Lower leg skin (tissue), 4 donors: ENCODE results near the gene AKAP8L. TPM values are rescaled to one million over a fixed set of nuclear protein-coding genes. Genes with fewer than 3 reads are reported as not detected.
A peak's percentile ranks its signal among the peaks of the same experiment; 100 is the strongest.

Source experiments
- DNase-seq, 2 donors: peaks; one replicate each; pipeline ENCODE4 v3.0.0-alpha.2; 2019; ENCODE audit warnings: low spot score in 2 of 2
- H3K4me3 ChIP-seq: fragments of 200-600 bp; sonication (generic); 2 replicates; pipeline ENCODE4 v1.5.1; 2017; ENCODE audit warnings: mild to moderate bottlenecking, low read depth; ENCODE audit not compliant: poor library complexity, severe bottlenecking
- POLR2A ChIP-seq, 2 donors: fragments of 450-650 bp; IDR thresholded peaks; one replicate each; pipeline ENCODE4 v1.6.1; 2016 to 2017; ENCODE audit warnings: antibody characterized with exemption in 2 of 2, mild to moderate bottlenecking in 1 of 2, moderate library complexity in 1 of 2
- WGBS, 2 donors: methylation state at CpG; one replicate each; pipeline ENCODE4 v1.1.5; 2018; 5-methylcytosine and 5-hydroxymethylcytosine counted together
- intact Hi-C: fragments of 100-400 bp; cut with DNase I; formaldehyde crosslinking; loops from one replicate; pipeline ENCODE4 v1.15.0; 2023; ENCODE audit warnings: low total_unique reads
- total RNA-seq, 4 donors: library from RNA; depleted of rRNA; stranded (reverse); fragments of >200 nt; gene quantifications; one replicate each; pipeline ENCODE4 v1.1.0, GENCODE V29; 2016
- TF ChIP-seq, protein P1 (sequence below), 3 donors: fragments of 450-650 bp; IDR thresholded peaks; one replicate each; pipeline ENCODE4 v1.5.1; 2016; ENCODE audit warnings: antibody characterized with exemption in 3 of 3, mild to moderate bottlenecking in 3 of 3, moderate library complexity in 2 of 3

AKAP8L gene
- total RNA-seq, 4 donors from 2014 or later, result 82.4 to 141 (median 95.3) TPM

DNA sequence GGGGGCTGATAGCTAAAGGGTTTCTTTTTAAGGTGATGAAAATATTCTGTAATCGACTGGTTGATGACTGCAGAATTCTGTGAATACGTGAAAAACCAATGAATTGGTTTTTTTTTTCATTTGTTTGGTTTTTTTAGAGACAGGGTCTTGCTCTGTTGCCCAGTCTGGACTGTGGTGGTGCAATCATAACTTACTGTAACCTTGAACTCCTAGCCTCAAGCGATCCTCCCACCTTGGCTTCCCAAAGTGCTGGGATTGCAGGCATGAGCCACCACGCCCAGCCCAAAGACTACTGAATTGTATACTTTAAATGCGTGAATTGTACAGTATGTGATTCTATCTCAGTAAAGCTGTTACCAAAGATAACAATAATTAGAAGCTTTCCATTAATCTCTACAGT is 24.4 kb downstream of the AKAP8L start:
- no peak for DNase-seq
- 90 to 93% methylated on average over 5 of the region's 5 CpGs for WGBS, 2 donors
- TF ChIP-seq, protein P1, sequence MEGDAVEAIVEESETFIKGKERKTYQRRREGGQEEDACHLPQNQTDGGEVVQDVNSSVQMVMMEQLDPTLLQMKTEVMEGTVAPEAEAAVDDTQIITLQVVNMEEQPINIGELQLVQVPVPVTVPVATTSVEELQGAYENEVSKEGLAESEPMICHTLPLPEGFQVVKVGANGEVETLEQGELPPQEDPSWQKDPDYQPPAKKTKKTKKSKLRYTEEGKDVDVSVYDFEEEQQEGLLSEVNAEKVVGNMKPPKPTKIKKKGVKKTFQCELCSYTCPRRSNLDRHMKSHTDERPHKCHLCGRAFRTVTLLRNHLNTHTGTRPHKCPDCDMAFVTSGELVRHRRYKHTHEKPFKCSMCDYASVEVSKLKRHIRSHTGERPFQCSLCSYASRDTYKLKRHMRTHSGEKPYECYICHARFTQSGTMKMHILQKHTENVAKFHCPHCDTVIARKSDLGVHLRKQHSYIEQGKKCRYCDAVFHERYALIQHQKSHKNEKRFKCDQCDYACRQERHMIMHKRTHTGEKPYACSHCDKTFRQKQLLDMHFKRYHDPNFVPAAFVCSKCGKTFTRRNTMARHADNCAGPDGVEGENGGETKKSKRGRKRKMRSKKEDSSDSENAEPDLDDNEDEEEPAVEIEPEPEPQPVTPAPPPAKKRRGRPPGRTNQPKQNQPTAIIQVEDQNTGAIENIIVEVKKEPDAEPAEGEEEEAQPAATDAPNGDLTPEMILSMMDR (IDR thresholded peaks at IDR 0.05), result no peak
- TF ChIP-seq POLR2A (IDR thresholded peaks at IDR 0.05), result no peak
- intact Hi-C loops, result no loop called here
- no peak overlapping the region for H3K4me3 ChIP-seq

DNA sequence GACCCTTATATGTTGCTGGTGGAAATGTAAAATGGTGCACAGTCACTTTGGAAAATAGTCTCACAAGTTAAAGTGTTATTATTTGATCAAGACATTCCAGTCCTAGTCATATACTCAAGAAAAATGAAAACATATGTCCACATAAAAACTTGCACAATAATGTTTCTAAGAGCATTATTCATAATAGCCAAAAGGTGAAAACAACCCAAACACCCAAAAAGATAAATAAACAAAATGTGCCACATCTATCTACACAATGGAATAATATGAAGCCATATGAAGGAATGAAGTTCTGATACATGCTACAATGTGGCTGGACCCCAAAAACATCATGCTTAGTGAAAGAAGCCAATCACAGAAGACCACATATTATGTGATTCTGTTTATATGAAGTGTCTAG is 24.8 kb downstream of the AKAP8L start:
- intact Hi-C loops, result no loop called here
- no peak for DNase-seq
- TF ChIP-seq, protein P1 (IDR thresholded peaks at IDR 0.05), result no peak
- no peak for TF ChIP-seq POLR2A (IDR thresholded peaks at IDR 0.05)
- H3K4me3 ChIP-seq, result no peak overlapping the region

DNA sequence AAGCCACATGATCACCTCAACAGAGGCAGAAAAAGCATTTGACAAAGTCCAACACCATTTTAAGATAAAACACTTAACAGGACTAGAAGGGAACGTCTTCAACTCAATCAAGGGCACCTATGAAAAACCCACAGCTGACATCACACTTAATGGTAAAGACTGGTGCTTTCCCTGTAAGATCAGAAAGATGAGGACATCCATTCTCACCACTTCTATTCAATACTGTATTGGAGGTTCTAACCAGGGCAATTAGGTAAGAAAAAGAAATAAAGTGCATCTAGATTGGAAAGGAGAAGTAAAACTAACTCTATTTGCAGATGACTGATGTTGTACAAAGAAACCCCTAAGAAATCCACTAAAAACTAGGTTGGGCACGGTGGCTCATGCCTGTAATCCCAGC is 28.0 kb downstream of the AKAP8L start:
- intact Hi-C loops, result no loop called here
- DNase-seq, result no peak
- TF ChIP-seq, protein P1 (IDR thresholded peaks at IDR 0.05), result no peak
- no peak for TF ChIP-seq POLR2A (IDR thresholded peaks at IDR 0.05)
- 88 to 92% methylated on average over 2 of the region's 2 CpGs for WGBS, 2 donors
- no peak overlapping the region for H3K4me3 ChIP-seq

DNA sequence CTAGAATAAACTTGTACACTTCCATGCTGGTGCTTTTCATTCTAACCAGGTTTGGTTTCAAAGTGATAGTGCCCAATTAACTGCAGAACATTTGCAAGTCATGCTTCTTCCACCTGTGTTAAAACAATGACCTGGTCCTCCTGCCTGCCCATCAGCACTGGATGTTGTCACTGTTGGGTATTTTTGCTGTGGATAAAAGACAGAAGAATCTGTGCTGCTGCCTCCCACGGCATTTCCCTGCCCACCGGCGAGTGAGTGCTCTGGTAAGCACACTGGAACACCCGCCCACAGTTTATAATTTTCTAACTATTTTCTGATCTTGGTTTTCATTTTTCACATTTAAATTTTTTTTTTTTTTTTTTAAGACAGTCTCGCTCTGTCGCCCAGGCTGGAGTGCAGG is 36.9 kb downstream of the AKAP8L start:
- 83 to 87% methylated on average over 6 of the region's 6 CpGs for WGBS, 2 donors
- H3K4me3 ChIP-seq, result no peak overlapping the region
- TF ChIP-seq POLR2A (IDR thresholded peaks at IDR 0.05), result no peak
- TF ChIP-seq, protein P1 (IDR thresholded peaks at IDR 0.05), result no peak
- intact Hi-C loops, result no loop called here
- no peak for DNase-seq

DNA sequence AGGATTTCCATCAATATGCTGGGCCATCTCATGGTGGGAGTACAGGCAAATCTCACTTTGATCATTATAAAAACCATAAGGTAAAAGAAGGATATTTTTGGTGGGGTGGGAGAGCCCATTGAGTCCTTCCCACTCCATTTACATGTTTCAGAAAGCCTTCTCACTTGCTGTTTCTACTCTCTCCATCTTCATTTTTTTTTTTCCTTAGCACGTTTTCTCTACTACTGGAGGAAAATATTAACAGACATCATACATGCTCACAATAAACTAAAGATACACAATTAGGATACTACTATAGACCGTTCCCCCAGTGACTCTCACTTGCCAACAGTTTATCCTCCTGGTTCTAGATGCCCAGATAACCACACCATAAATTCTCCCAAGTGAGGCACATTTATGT is 37.4 kb downstream of the AKAP8L start:
- DNase-seq, result no peak
- TF ChIP-seq, protein P1 (IDR thresholded peaks at IDR 0.05), result no peak
- TF ChIP-seq POLR2A (IDR thresholded peaks at IDR 0.05), result no peak
- intact Hi-C loops, result no loop called here
- 76 to 80% methylated on average over 2 of the region's 2 CpGs for WGBS, 2 donors
- no peak overlapping the region for H3K4me3 ChIP-seq

DNA sequence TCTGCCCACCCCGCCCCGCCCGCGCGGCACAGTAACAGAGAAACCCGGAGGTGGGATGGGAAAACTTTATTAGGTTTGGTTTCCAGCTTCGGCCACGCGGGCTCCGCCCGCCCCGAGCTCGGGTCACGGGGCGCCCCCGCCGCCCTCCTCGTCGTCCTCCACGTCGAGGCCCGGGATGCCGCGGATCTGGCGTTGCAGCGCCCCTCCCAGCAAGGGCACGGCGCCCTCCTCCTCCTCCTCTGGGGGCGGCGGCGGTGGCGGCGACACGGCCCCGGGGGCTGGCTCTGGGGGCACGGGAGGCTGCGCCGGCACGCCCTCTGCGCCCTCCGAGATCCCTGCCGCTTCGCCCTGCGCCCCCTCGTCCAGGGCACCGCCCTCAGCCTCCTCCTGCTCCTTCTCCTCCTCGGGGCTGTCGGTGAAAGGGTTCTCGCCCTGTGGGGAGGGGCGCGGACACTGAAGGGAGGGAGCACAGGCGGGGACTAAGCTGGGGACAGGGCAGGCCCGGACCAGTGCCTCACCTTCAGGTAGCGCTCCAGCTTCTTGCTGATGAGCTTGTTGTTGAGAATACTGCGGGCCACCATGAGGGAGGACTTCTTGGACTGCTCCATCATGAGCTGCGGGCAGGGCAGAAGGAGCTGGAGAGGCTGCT is 38.7 kb downstream of the AKAP8L start:
- H3K4me3 ChIP-seq, result peak overlapping the region; percentile 73
- TF ChIP-seq POLR2A (IDR thresholded peaks at IDR 0.05), result no peak
- TF ChIP-seq, protein P1 (IDR thresholded peaks at IDR 0.05), result no peak
- DNase-seq, result peak in 1 of 2 donors; percentile 71
- intact Hi-C loops, result no loop called here
- WGBS, 2 donors, result 1 to 3% methylated on average over 11 to 13 of the region's 56 CpGs
